ENCODE data around the gene ASIC4. TPM values are rescaled to one million over a fixed set of nuclear protein-coding genes. Genes with fewer than 3 reads are reported as not detected.

Gene ASIC4
- polyA plus RNA-seq, 1 donor (not counting 4 experiments of a cell fraction or from before 2014, with no cell fraction given): not detected

DNA sequence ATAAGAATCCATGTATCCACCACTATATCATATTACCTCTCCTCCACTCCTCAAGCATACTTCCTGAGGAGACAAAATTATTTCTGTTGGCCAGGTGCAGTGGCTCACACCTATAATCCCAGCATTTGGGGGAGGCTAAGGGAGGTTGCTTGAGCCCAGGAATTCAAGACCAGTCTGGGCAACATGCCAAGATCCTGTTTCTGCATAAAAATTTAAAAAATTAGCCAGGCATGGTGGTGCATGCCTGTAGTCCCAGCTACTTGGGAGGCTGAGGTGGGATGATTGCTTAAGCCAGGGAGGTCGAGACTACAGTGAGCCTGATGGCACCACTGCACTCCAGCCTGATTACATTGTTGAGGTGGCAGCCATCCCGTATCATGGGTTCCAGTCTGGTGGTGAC is 67.1 kb downstream of the ASIC4 start:
- no peak overlapping the region for H3K4me3 ChIP-seq (ENCODE audit: control insufficient read depth in 2 of 3, extremely low read depth in 1 of 3, insufficient read depth in 2 of 3, low read depth in 1 of 3, low read length in 3 of 3)
- H3K4me2 ChIP-seq (ENCODE audit: control insufficient read depth, extremely low read depth, insufficient read depth, low read depth, low read length): no peak overlapping the region
- no peaks in the 10 kb centered on the region for H3K9me1 ChIP-seq (ENCODE audit: control insufficient read depth, extremely low read depth, insufficient read depth, low read length)
- no peak for TF ChIP-seq EZH2 (IDR thresholded peaks at IDR 0.05; ENCODE audit: low read length)
- TF ChIP-seq, protein P1, sequence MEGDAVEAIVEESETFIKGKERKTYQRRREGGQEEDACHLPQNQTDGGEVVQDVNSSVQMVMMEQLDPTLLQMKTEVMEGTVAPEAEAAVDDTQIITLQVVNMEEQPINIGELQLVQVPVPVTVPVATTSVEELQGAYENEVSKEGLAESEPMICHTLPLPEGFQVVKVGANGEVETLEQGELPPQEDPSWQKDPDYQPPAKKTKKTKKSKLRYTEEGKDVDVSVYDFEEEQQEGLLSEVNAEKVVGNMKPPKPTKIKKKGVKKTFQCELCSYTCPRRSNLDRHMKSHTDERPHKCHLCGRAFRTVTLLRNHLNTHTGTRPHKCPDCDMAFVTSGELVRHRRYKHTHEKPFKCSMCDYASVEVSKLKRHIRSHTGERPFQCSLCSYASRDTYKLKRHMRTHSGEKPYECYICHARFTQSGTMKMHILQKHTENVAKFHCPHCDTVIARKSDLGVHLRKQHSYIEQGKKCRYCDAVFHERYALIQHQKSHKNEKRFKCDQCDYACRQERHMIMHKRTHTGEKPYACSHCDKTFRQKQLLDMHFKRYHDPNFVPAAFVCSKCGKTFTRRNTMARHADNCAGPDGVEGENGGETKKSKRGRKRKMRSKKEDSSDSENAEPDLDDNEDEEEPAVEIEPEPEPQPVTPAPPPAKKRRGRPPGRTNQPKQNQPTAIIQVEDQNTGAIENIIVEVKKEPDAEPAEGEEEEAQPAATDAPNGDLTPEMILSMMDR (optimal IDR thresholded peaks at IDR 0.05 in 1 of 3, IDR thresholded peaks at IDR 0.05 in 1 of 3, conservative IDR thresholded peaks at IDR 0.05 in 1 of 3; ENCODE audit: extremely low read depth in 1 of 3, insufficient read depth in 2 of 3, low read length in 3 of 3): no peak
- dilution Hi-C loops (cut with MboI; ENCODE audit: extremely low pct_ligation_motif_present, low sequenced_read_pairs): no loop called here
- H2AFZ ChIP-seq (ENCODE audit: control insufficient read depth, low read length): no peak overlapping the region
- no peaks in the 10 kb centered on the region for H3K9me3 ChIP-seq (ENCODE audit: control insufficient read depth, low read depth, low read length)
- no peak overlapping the region for H3K27ac ChIP-seq (ENCODE audit: control insufficient read depth, insufficient read depth, low read length)
- no peaks in the 10 kb centered on the region for H3K79me2 ChIP-seq (ENCODE audit: control insufficient read depth, insufficient read depth, low read length)
- no peaks in the 10 kb centered on the region for H3K4me1 ChIP-seq (ENCODE audit: control insufficient read depth, extremely low read depth, insufficient read depth, low read length)
- no peak for FAIRE-seq
- no peak for DNase-seq (ENCODE audit: low read depth, low spot score)
- H3K9ac ChIP-seq (ENCODE audit: control insufficient read depth, extremely low read depth, insufficient read depth, low read length): no peak overlapping the region
- peaks cover 6% of the 10 kb centered on the region for H3K27me3 ChIP-seq (ENCODE audit: control insufficient read depth, extremely low read depth, insufficient read depth, low read length)
- no peaks in the 10 kb centered on the region for H3K36me3 ChIP-seq (ENCODE audit: control insufficient read depth in 2 of 2, extremely low read depth in 1 of 2, insufficient read depth in 2 of 2, low read length in 2 of 2)
- H4K20me1 ChIP-seq (ENCODE audit: control insufficient read depth, extremely low read depth, insufficient read depth, low read length): no peaks in the 10 kb centered on the region

Small RNAs within 50 kb of the gene (small RNA-seq; reads per million reads assigned to genes)
- 0 reads per million in 3 experiments for gene MIR3132 (ENCODE audit: insufficient read length in 3 of 3, low read depth in 3 of 3, low replicate concordance in 1 of 3)

Other genes with a start within 250 kb of the ASIC4 start
- gene DNAJB2, start 235.1 kb upstream of the ASIC4 start, polyA plus RNA-seq: 35.4 to 75.5 TPM (median 51.7 TPM) in 3 replicates
- gene PTPRN, start 205.1 kb upstream of the ASIC4 start, polyA plus RNA-seq: not detected in 3 replicates
- gene RESP18, start 181.7 kb upstream of the ASIC4 start, polyA plus RNA-seq: not detected in 3 replicates
- gene DNPEP, start 126.6 kb upstream of the ASIC4 start, polyA plus RNA-seq: 34.1 to 61.3 TPM (median 41.6 TPM) in 3 replicates
- not detected in 3 replicates for gene DES, start 96.1 kb upstream of the ASIC4 start, polyA plus RNA-seq
- gene SPEG, start 79.6 kb upstream of the ASIC4 start, polyA plus RNA-seq: 18.8 to 36.1 TPM (median 19.0 TPM) in 3 replicates
- 50.6 to 63.4 TPM (median 57.6 TPM) in 3 replicates for gene GMPPA, start 15.6 kb upstream of the ASIC4 start, polyA plus RNA-seq
- 24.4 to 63.7 TPM (median 50.9 TPM) in 3 replicates for gene CHPF, start 29.3 kb downstream of the ASIC4 start, polyA plus RNA-seq
- gene TMEM198, start 29.5 kb downstream of the ASIC4 start, polyA plus RNA-seq: 0.81 to 1.5 TPM (median 0.82 TPM) in 3 replicates
- 9.3 to 14.8 TPM (median 12.7 TPM) in 3 replicates for gene OBSL1, start 57.1 kb downstream of the ASIC4 start, polyA plus RNA-seq
- gene INHA, start 57.8 kb downstream of the ASIC4 start, polyA plus RNA-seq: 0.18 to 0.79 TPM (median 0.20 TPM) in 3 replicates
- gene STK11IP, start 83.4 kb downstream of the ASIC4 start, polyA plus RNA-seq: 10.0 to 13.5 TPM (median 13.4 TPM) in 3 replicates
- gene SLC4A3, start 113.1 kb downstream of the ASIC4 start, polyA plus RNA-seq: 6.2 to 11.4 TPM (median 9.6 TPM) in 3 replicates